Stomach (tissue), 4 donors: Measurements from ENCODE around the gene CLDN22.

Source experiments
- CTCF ChIP-seq, 7 experiments: fragments of 450-650 bp in 4 of 7; fragments of 200-600 bp in 3 of 7; sonication (generic) in 3 of 7; IDR thresholded peaks; one replicate each; pipeline ENCODE4 v1.5.1; 2016 to 2019; ENCODE audit warnings: antibody characterized with exemption in 7 of 7, control low read depth in 2 of 7, mild to moderate bottlenecking in 1 of 7
- POLR2A ChIP-seq, 4 donors: fragments of 450-650 bp; IDR thresholded peaks; one replicate each; pipeline ENCODE4 v1.6.1; 2016; ENCODE audit warnings: antibody characterized with exemption in 4 of 4, control low read depth in 2 of 4, mild to moderate bottlenecking in 1 of 4, moderate library complexity in 1 of 4
- POLR2AphosphoS5 ChIP-seq, 3 donors: sonication (generic); formaldehyde crosslinking; IDR thresholded peaks; one replicate each; pipeline ENCODE4 v1.6.1; 2016; ENCODE audit warnings: antibody characterized with exemption in 3 of 3

GRCh38 chr4:183299464-183299863, 20.6 kb downstream of the CLDN22 start:
- no peak for TF ChIP-seq POLR2AphosphoS5 (IDR thresholded peaks at IDR 0.05)
- TF ChIP-seq CTCF (IDR thresholded peaks at IDR 0.05) = no peak
- TF ChIP-seq POLR2A (IDR thresholded peaks at IDR 0.05) = no peak
